NCI-H2171 (cell line): ENCODE results near the gene CFL1.
"Not testable (repeated sequence)": the region's sequence is repeated elsewhere in the genome, so short reads cannot be mapped to it uniquely, and the experiment has no call there.

Experiments
- DNase-seq: peaks from one replicate; lab custom pipeline; 2025; lab: John Stamatoyannopoulos, UW

Gene CFL1

GRCh38 chr11:65856689-65857499 lies 1.1 kb downstream of the CFL1 start:
- DNase-seq: no peak

GRCh38 chr11:65855927-65856363 lies 2.0 kb downstream of the CFL1 start:
- DNase-seq: no peak

GRCh38 chr11:65854852-65855837 lies 2.8 kb downstream of the CFL1 start:
- no peak for DNase-seq

- no peak for DNase-seq
These were observed 3.8 kb downstream of the CFL1 start for GRCh38 chr11:65854161-65854592.

- no peak for DNase-seq
These were observed 4.6 kb downstream of the CFL1 start for GRCh38 chr11:65853246-65853979.

GRCh38 chr11:65852508-65853245 lies 5.3 kb downstream of the CFL1 start:
- DNase-seq: no peak

- DNase-seq: no peak
These were observed 6.0 kb downstream of the CFL1 start for GRCh38 chr11:65851811-65852507.

- no peak for DNase-seq
These were observed 6.8 kb downstream of the CFL1 start for GRCh38 chr11:65851083-65851579.

- DNase-seq: no peak
These were observed 7.5 kb downstream of the CFL1 start for GRCh38 chr11:65850217-65851082.

- DNase-seq: no peak
These were observed 8.2 kb downstream of the CFL1 start for GRCh38 chr11:65849771-65850216.

GRCh38 chr11:65849366-65849765 lies 8.6 kb downstream of the CFL1 start:
- DNase-seq: no peak

- DNase-seq: not testable (repeated sequence)
These were observed 9.3 kb downstream of the CFL1 start for GRCh38 chr11:65848693-65849092.

- no peak for DNase-seq
These were observed 10.2 kb downstream of the CFL1 start for GRCh38 chr11:65847746-65848145.

GRCh38 chr11:65844231-65844872 lies 13.6 kb downstream of the CFL1 start:
- no peak for DNase-seq

- DNase-seq: no peak
These were observed 14.2 kb downstream of the CFL1 start for GRCh38 chr11:65843811-65844210.

GRCh38 chr11:65842144-65842543 lies 15.8 kb downstream of the CFL1 start:
- DNase-seq: no peak

- no peak for DNase-seq
These were observed 23.8 kb downstream of the CFL1 start for GRCh38 chr11:65834202-65834601.

- peak; percentile 93 for DNase-seq
These were observed 24.5 kb downstream of the CFL1 start, which contains the start of gene SNX32 for GRCh38 chr11:65833297-65834030. SNX32 (plus strand) TSS chr11:65833963; CDS start chr11:65834066, 103 bp downstream.
